GM12873 (cell line): ENCODE measurements around the gene HS6ST3.

ENCODE experiments used
- CTCF ChIP-seq: IDR thresholded peaks from 2 replicates; pipeline ENCODE4 v1.5.1; 2012; ENCODE audit warnings: low read depth, mild to moderate bottlenecking, moderate library complexity, low read length, control low read depth; ENCODE audit not compliant: insufficient read depth; ENCODE audit errors: missing control alignments

HS6ST3 gene

GRCh38 chr13:96728463-96728862 lies 638.6 kb downstream of the HS6ST3 start:
- no peak for TF ChIP-seq CTCF

GRCh38 chr13:96730676-96731075 lies 640.8 kb downstream of the HS6ST3 start:
- TF ChIP-seq CTCF, result no peak

- TF ChIP-seq CTCF, result no peak
Measured at GRCh38 chr13:96734499-96734898, 644.6 kb downstream of the HS6ST3 start.

GRCh38 chr13:96741779-96742178 lies 651.9 kb downstream of the HS6ST3 start:
- no peak for TF ChIP-seq CTCF

GRCh38 chr13:96743296-96744089 lies 653.6 kb downstream of the HS6ST3 start:
- TF ChIP-seq CTCF, result no peak

GRCh38 chr13:96744367-96745331 lies 654.7 kb downstream of the HS6ST3 start:
- no peak for TF ChIP-seq CTCF

- TF ChIP-seq CTCF, result no peak
Measured at GRCh38 chr13:96746886-96747285, 657.0 kb downstream of the HS6ST3 start.
